BLaER1 treated with 17β-estradiol and CSF1 and Interleukin-3, amounts not matched to agents 10 nM and 100 nM (cell line): ENCODE data around the gene UNC5C.

Experiments
- H3K27ac ChIP-seq, 11 experiments: shearing (Covaris generic); formaldehyde crosslinking; 2 replicates each; pipeline ENCODE4 v1.8.1; 2022
- H3K27me3 ChIP-seq, 11 experiments: shearing (Covaris generic); formaldehyde crosslinking; 2 replicates each; pipeline ENCODE4 v1.8.1; 2022
- H3K36me3 ChIP-seq, 11 experiments: shearing (Covaris generic); formaldehyde crosslinking; 2 replicates each; pipeline ENCODE4 v1.8.1; 2022
- H3K4me1 ChIP-seq, 10 experiments: shearing (Covaris generic); formaldehyde crosslinking; 2 replicates each; pipeline ENCODE4 v1.8.1; 2022
- H3K4me2 ChIP-seq, 11 experiments: shearing (Covaris generic); formaldehyde crosslinking; 2 replicates each; pipeline ENCODE4 v1.8.1; 2022
- H3K4me3 ChIP-seq, 10 experiments: shearing (Covaris generic); formaldehyde crosslinking; 2 replicates each; pipeline ENCODE4 v1.8.1; 2022
- H3K9ac ChIP-seq, 11 experiments: shearing (Covaris generic); formaldehyde crosslinking; 2 replicates each; pipeline ENCODE4 v1.8.1; 2022
- H3K9me3 ChIP-seq, 11 experiments: shearing (Covaris generic); formaldehyde crosslinking; replicated peaks in 1 of 11; 2 replicates each; pipeline ENCODE4 v1.8.1; 2022
- H4K20me1 ChIP-seq, 11 experiments: shearing (Covaris generic); formaldehyde crosslinking; 2 replicates each; pipeline ENCODE4 v1.8.1; 2022
- Cebpa-rat ChIP-seq, 11 experiments: shearing (Covaris generic); IDR thresholded peaks; 2 replicates each; pipeline ENCODE4 v1.8.1; 2022

The UNC5C gene

DNA sequence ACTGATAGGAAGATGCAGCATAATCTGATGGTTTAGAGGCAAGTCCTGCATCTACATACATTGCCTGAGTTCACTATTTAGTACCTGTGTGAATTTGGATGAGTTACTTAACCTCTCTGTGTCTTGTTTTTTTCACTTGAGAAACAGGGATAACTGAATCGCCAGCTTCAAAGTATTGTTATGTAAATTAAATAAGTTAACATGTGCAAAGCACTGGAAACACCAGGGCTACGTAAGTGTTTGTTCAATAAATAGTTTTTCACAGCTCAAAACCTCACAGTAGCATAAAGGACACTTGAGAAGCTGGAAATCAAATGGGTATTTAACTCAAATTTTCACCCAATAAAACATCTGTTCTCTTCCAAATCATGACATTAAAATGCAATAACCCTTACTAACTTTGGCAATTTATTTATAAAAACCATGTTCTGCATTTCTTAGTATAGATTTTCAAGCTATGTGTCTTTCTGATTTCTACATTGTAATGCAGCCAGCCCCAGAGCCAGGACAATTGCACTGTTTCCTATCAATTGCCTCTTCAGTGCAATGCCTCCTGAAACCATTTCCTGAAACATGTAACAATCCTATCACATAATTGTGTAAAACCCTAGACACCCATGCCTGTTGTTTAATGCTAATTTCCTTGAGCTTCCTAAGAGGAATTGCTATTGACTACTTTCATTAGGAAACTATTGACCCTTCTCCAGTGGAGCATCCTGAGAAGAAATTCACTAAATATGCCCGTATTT lies 177.1 kb downstream of the UNC5C start:
- no peaks in the 10 kb centered on the region for H3K27me3 ChIP-seq
- no peaks in the 10 kb centered on the region for H3K36me3 ChIP-seq
- TF ChIP-seq Cebpa-rat (IDR thresholded peaks at IDR 0.05): no peak
- no peaks in the 10 kb centered on the region for H4K20me1 ChIP-seq
- no peak overlapping the region for H3K9ac ChIP-seq
- no peaks in the 10 kb centered on the region for H3K4me1 ChIP-seq
- no peak overlapping the region for H3K4me2 ChIP-seq
- H3K9me3 ChIP-seq: no peaks in the 10 kb centered on the region
- no peak overlapping the region for H3K27ac ChIP-seq
- no peak overlapping the region for H3K4me3 ChIP-seq

DNA sequence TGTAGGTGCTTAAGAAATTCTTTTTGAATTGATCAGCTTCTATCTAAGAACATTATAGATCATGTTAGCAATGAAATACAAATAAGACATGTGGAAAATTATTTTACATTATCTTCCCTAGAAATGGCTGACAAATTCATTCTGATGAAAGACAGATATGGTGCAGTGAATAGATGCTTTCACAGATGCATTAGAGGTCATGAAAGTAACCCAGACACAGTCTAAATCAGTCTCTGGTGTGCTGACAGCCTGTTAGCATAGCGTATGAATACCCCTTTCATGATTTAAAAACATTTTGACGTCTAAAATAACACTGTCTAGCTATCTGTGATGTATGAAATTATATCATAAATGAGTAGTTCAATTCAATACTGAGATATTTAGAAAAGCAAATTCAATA lies 180.9 kb downstream of the UNC5C start:
- Histone ChIP-seq H3K4me3 (no peak overlapping the region), H3K4me2 (no peak overlapping the region), H3K9me3 (no peaks in the 10 kb centered on the region), H3K36me3 (no peaks in the 10 kb centered on the region), H3K27ac (no peak overlapping the region), H3K27me3 (no peaks in the 10 kb centered on the region), H4K20me1 (no peaks in the 10 kb centered on the region), H3K9ac (no peak overlapping the region), H3K4me1 (no peaks in the 10 kb centered on the region)
- no peak for TF ChIP-seq Cebpa-rat (IDR thresholded peaks at IDR 0.05)

DNA sequence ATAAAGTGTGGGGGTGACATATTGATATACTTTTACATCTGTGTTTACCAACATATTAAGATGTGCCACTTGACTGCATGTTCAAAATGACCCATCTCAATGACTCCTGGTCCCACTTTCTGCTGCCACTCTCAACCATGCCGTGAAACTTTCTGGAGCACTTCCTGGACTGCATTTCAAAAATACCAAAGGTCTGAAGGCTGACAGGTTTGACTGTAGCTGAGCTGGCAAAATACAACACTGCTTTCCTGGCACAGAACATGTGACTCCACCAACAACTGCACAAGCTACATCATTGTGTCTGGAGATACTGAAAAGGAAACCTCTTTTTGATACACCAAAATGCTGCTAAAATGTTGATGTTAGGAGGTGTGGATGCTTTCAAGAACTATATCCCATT lies 184.8 kb downstream of the UNC5C start:
- TF ChIP-seq Cebpa-rat (IDR thresholded peaks at IDR 0.05): no peak
- Histone ChIP-seq H3K4me2 (no peak overlapping the region), H3K9ac (no peak overlapping the region), H3K27me3 (no peaks in the 10 kb centered on the region), H3K4me3 (no peak overlapping the region), H3K4me1 (no peaks in the 10 kb centered on the region), H3K9me3 (no peaks in the 10 kb centered on the region), H3K36me3 (no peaks in the 10 kb centered on the region), H3K27ac (no peak overlapping the region), H4K20me1 (no peaks in the 10 kb centered on the region)

DNA sequence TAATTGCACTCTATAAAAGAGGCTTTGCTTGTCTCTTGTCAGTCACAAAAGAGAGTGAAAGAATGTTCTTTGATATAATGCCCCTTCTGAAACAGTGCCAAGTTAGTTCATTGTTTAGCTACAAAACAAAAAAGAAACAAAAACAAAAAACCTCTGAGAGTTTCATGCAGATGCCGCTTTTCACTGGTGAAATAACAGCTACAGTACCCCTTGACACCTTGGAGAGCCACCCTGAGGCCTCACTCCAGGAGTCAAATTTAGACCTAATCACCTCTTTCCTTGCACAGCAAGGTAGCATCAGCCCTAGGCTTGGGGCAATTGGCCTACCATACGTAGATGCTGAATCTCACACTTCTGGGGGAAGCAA lies 185.2 kb downstream of the UNC5C start:
- no peak for TF ChIP-seq Cebpa-rat (IDR thresholded peaks at IDR 0.05)
- H3K4me3 ChIP-seq: no peak overlapping the region
- H3K36me3 ChIP-seq: no peaks in the 10 kb centered on the region
- no peaks in the 10 kb centered on the region for H4K20me1 ChIP-seq
- no peaks in the 10 kb centered on the region for H3K9me3 ChIP-seq
- no peaks in the 10 kb centered on the region for H3K4me1 ChIP-seq
- H3K27me3 ChIP-seq: no peaks in the 10 kb centered on the region
- no peak overlapping the region for H3K9ac ChIP-seq
- H3K4me2 ChIP-seq: no peak overlapping the region
- H3K27ac ChIP-seq: no peak overlapping the region

DNA sequence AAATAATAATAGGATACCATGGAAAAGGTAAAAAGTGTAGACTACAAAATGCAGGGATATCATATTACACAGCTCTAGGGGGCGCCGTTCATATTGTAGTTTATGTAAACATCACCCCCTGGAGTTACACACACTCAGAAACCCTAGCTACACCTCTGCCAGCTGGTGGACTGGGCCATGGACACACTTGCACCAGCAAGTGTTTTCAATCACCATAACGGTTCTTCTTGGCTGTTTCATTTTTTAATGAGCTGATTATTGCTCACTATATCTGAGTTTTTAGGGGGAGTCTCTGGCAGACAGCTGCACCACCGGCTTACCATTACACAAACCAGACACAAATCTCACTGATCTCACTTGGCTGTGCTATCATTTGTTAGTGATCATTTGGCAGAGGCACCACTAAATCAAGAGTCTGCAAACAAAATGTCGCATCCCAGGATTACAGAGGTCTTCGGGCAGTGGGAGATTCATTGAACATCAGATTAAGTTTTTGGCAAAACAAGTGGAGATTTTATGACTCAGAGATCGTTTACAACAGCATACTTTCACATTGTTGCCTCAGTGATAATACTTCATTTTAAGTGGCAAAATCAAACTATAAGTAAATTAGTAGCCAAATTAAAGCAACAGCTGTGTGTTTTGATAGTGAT lies 185.7 kb downstream of the UNC5C start:
- no peak overlapping the region for H3K27ac ChIP-seq
- H3K4me3 ChIP-seq: no peak overlapping the region
- H3K9me3 ChIP-seq: no peaks in the 10 kb centered on the region

DNA sequence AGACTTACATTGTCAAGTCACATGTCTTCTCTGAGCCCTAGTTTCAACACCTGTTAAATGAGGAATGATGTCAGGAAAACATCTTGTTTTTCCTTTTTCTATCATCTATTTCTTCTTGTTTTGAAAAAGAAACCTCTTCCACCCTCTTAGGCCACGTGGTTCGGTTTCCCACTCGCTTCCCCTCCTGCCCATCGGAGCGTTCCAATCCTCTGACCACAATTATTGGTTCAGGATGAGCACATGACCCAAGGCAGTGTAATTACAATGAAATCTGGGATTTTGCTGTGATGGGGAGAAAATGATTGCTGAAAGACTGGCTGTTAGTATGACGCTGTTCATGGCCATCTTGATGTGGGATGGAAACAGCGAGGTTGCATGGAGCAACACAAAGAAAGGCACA lies 186.7 kb downstream of the UNC5C start:
- Histone ChIP-seq H3K9ac (no peak overlapping the region), H3K4me1 (no peaks in the 10 kb centered on the region), H3K4me2 (no peak overlapping the region), H3K36me3 (no peaks in the 10 kb centered on the region), H3K27ac (no peak overlapping the region), H3K27me3 (no peaks in the 10 kb centered on the region), H4K20me1 (no peaks in the 10 kb centered on the region), H3K4me3 (no peak overlapping the region), H3K9me3 (no peaks in the 10 kb centered on the region)
- no peak for TF ChIP-seq Cebpa-rat (IDR thresholded peaks at IDR 0.05)

More for the DNA sequence above, 185.7 kb downstream of the UNC5C start:
- H3K9ac ChIP-seq: no peak overlapping the region
- H4K20me1 ChIP-seq: no peaks in the 10 kb centered on the region
- no peak for TF ChIP-seq Cebpa-rat (IDR thresholded peaks at IDR 0.05)
- no peaks in the 10 kb centered on the region for H3K4me1 ChIP-seq
- no peak overlapping the region for H3K4me2 ChIP-seq
- no peaks in the 10 kb centered on the region for H3K36me3 ChIP-seq
- H3K27me3 ChIP-seq: no peaks in the 10 kb centered on the region

DNA sequence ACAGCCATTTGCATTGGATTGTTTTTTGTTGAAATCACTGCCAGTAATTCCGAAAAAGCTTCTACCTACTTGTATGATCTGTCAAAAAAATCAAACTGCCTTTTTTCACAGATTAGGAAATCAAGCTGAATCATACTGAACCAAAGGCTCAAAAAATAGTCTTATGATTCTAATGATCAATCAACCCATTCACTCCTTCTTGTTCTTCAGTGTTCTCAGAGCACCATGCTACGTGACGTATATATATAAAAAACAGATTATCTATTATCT lies 187.1 kb downstream of the UNC5C start:
- Histone ChIP-seq H3K36me3 (no peaks in the 10 kb centered on the region), H3K27ac (no peak overlapping the region), H3K9me3 (no peaks in the 10 kb centered on the region), H3K4me2 (no peak overlapping the region), H3K9ac (no peak overlapping the region), H4K20me1 (no peaks in the 10 kb centered on the region), H3K27me3 (no peaks in the 10 kb centered on the region), H3K4me3 (no peak overlapping the region), H3K4me1 (no peaks in the 10 kb centered on the region)
- TF ChIP-seq Cebpa-rat (IDR thresholded peaks at IDR 0.05): no peak

DNA sequence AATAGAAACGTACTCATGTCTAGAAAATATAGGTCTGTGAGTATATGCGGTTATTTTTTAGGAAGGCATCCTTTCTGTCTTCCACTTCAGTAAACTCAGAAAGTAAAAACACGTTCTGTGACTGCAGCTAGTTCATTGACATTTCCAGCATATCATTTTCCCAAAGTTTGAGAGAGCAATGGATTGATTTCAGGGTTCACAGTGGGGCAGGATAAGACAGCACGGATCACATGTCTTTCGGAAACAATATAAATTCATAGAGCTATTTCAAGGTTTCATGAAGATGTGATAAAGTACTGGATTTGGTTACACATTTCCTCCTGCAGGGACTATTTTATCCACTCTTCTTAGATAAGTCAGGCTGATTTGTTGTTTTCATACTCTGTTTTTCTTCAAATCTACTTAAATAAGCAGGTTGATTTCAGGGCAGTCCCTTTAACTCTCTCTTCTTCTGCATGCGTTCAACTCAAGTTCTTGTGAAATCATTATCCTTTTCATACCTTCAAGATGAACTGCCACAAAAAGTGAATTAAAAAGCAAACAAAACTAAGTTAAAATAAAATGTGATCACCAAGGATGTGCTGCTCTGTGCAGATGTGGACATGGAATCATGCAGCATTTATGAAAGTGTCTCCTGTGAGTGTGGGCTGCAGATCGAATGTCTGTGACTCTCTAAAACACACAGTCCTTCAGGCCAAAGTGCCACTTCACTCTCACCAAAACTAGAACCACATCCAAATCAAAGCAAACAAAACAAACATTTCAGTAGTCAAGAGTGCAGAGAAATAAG lies 187.7 kb downstream of the UNC5C start:
- Histone ChIP-seq H3K4me1 (no peaks in the 10 kb centered on the region), H3K36me3 (no peaks in the 10 kb centered on the region), H4K20me1 (no peaks in the 10 kb centered on the region), H3K4me2 (no peak overlapping the region), H3K27me3 (no peaks in the 10 kb centered on the region), H3K9ac (no peak overlapping the region), H3K9me3 (no peaks in the 10 kb centered on the region), H3K27ac (no peak overlapping the region), H3K4me3 (no peak overlapping the region)
- TF ChIP-seq Cebpa-rat (IDR thresholded peaks at IDR 0.05): no peak

DNA sequence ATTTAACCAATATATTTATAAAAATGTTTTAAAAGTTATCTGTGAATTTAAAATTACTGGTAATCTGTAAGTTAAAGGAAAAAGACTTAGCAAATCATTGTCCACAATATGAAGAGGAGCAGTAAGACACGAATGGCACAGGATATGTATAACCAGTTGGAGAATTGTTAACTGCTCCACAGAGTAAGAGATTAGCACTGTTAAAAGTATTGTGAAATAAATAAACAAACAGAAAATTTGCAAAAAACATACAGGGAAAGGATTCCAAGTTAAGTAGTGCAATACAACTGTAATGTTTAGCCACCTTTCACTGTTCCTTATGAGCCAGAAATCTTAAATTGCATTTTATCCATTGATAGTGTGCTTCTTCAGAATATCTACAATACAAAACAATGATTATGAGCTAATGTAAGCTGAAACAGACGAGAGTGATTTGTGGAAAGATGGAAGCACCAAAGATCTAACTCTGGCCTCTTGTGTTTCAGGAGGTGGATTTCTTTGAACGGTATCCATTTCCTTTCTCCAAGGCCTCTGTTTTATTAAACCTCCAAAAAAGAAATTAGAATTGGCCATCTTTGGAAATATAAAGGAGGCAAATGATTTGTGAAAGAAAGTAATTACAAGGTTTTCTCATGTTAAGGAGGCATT lies 188.4 kb downstream of the UNC5C start:
- Histone ChIP-seq H3K27ac (no peak overlapping the region), H3K9me3 (no peaks in the 10 kb centered on the region)

More for the DNA sequence above, 188.4 kb downstream of the UNC5C start:
- Histone ChIP-seq H3K9ac (no peak overlapping the region), H3K27me3 (no peaks in the 10 kb centered on the region), H3K4me2 (no peak overlapping the region), H4K20me1 (no peaks in the 10 kb centered on the region), H3K4me1 (no peaks in the 10 kb centered on the region), H3K4me3 (no peak overlapping the region), H3K36me3 (no peaks in the 10 kb centered on the region)
- TF ChIP-seq Cebpa-rat (IDR thresholded peaks at IDR 0.05): no peak
